Right lobe of liver (tissue), 4 donors: Measurements from ENCODE around the gene TRAPPC2L.

Source experiments
- POLR2A ChIP-seq: fragments of 450-650 bp; IDR thresholded peaks from one replicate; pipeline ENCODE4 v1.6.1; 2017; ENCODE audit warnings: antibody characterized with exemption, mild to moderate bottlenecking
- TF ChIP-seq, protein P1 (sequence below), 4 donors: fragments of 200-600 bp in 3 of 4; fragments of 450-650 bp in 1 of 4; IDR thresholded peaks; one replicate each; pipeline versions ENCODE4 v1.5.1 to v1.8.0; 2016 to 2022; ENCODE audit warnings: antibody characterized with exemption in 4 of 4, mild to moderate bottlenecking in 2 of 4
- donor health status: DM: no; HTN: no; CAD: no.
- donor health status: DM: no; HTN: no; CAD: no.
- donor health status: DM: no; HTN: yes; CAD: no.

DNA sequence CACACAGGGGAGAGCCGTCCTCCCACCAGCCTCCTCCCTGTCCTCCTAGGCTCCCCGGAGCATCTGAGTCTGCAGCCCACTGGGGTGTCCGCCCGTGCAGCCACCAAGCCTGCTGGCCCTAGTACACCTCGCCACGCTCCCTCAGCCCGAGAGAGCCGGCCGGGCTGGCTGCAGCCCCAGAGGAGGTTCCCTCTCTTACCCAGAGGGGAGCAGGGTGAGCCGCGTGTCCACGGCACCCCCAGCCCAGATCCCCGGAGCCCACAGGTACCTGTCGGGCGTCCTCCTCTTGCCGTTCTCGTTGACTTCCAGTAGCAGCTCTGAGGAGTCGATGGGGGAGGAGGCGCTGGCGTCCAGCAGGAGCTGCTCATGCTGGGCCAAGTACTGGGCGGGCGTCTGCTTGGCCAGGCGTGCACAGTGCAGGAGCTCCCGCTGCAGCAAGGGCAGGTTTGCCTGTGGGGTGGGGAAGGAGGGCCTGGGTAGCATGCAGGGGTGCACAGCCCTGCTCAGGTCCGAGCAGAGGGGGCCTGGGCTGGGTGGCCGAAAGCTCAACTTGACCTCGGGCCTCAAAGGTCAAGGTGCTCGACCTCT lies 28.9 kb downstream of the TRAPPC2L start:
- TF ChIP-seq, protein P1, sequence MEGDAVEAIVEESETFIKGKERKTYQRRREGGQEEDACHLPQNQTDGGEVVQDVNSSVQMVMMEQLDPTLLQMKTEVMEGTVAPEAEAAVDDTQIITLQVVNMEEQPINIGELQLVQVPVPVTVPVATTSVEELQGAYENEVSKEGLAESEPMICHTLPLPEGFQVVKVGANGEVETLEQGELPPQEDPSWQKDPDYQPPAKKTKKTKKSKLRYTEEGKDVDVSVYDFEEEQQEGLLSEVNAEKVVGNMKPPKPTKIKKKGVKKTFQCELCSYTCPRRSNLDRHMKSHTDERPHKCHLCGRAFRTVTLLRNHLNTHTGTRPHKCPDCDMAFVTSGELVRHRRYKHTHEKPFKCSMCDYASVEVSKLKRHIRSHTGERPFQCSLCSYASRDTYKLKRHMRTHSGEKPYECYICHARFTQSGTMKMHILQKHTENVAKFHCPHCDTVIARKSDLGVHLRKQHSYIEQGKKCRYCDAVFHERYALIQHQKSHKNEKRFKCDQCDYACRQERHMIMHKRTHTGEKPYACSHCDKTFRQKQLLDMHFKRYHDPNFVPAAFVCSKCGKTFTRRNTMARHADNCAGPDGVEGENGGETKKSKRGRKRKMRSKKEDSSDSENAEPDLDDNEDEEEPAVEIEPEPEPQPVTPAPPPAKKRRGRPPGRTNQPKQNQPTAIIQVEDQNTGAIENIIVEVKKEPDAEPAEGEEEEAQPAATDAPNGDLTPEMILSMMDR (IDR thresholded peaks at IDR 0.05), result no peak
- TF ChIP-seq POLR2A, result no peak
